Measurements from ENCODE around the gene LCP2. TPM values are rescaled to one million over a fixed set of nuclear protein-coding genes. Genes with fewer than 3 reads are reported as not detected.

Gene LCP2
- total RNA-seq, 1 experiment from 2014 or later: not detected

DNA sequence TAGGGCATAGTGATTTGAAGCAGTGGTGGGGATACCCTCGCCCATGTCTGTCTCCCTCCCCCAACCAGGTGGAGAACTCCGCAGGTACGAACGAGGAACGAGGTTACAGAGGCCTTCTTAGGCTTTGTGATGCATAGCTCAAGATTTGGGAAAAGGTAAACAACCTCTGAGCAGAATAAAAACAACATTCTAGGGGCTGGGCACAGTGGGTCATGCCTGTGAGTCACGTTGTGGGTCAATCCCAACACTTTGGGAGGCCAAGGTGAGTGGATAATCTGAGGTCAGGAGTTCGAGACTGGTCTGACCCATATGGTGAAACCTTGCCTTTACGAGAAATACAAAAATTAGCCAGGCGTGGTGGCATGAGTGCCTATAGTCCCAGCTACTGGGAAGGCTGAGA is 3.6 kb upstream of the LCP2 start:
- no peak overlapping the region for H3K14ac ChIP-seq (ENCODE audit: insufficient read depth, low read length)
- H3K4me2 ChIP-seq (ENCODE audit: insufficient read depth, insufficient read length, low read length): no peak overlapping the region
- no peak for TF ChIP-seq CTCF (conservative IDR thresholded peaks at IDR 0.05)
- Mint-ChIP-seq H3K27ac (peak overlapping the region in 1 of 3 experiments; percentile 74; a peak in 1 of 7 replicates), H3K27me3 (ENCODE audit: low read depth) (peaks cover 10% of the 10 kb centered on the region), H3K4me1 (peaks cover 20 to 33% of the 10 kb centered on the region in 2 experiments), H3K9me3 (peaks cover 7 to 8% of the 10 kb centered on the region in 2 experiments; a peak in 3 of 5 replicates), H3K4me3 (no peak overlapping the region), H3K36me3 (ENCODE audit: insufficient read depth in 1 of 3, low read depth in 3 of 3) (peaks cover 0 to 9% (median 0%) of the 10 kb centered on the region in 3 experiments; a peak in 2 of 7 replicates)
- no peaks in the 10 kb centered on the region for H4K20me1 ChIP-seq (ENCODE audit: control insufficient read depth, insufficient read depth, insufficient read length)
- no peaks in the 10 kb centered on the region for H3K23me2 ChIP-seq (ENCODE audit: insufficient read length, low read depth, low read length, poor library complexity, severe bottlenecking)
- no peak overlapping the region for H3K27ac ChIP-seq (ENCODE audit: insufficient read length, low read depth, low read length)
- no peak overlapping the region for H4K91ac ChIP-seq (ENCODE audit: insufficient read length, low read depth, low read length)
- H3K56ac ChIP-seq (ENCODE audit: insufficient read length, low read depth, low read length): no peak overlapping the region
- no peak overlapping the region for H2BK15ac ChIP-seq (ENCODE audit: low read depth, low read length)
- H3K79me2 ChIP-seq (ENCODE audit: insufficient read depth, low read length): no peaks in the 10 kb centered on the region
- no peak overlapping the region for H2BK12ac ChIP-seq (ENCODE audit: insufficient read length, low read depth, low read length)
- H3K23ac ChIP-seq (ENCODE audit: insufficient read length, low read depth, low read length): no peak overlapping the region
- no peaks in the 10 kb centered on the region for H3K79me1 ChIP-seq (ENCODE audit: insufficient read depth, low read depth, low read length, poor library complexity, severe bottlenecking)
- peak overlapping the region; percentile 15 for H3K18ac ChIP-seq (ENCODE audit: insufficient read length, low read depth, low read length)
- no peak overlapping the region for H2AK5ac ChIP-seq (ENCODE audit: insufficient read length, low read length)
- H3K4ac ChIP-seq (ENCODE audit: low read depth, low read length): no peak overlapping the region
- DNase-seq: no peak
- H3K9me3 ChIP-seq (ENCODE audit: control insufficient read depth, low read depth, low read length): no peaks in the 10 kb centered on the region
- no CpG with 5 or more reads among the region's 9 CpGs for WGBS (ENCODE audit: extremely low coverage, insufficient read length, low lambda C conversion rate)
- H2BK120ac ChIP-seq (ENCODE audit: low read depth, low read length, poor library complexity, severe bottlenecking): no peak overlapping the region
- no peaks in the 10 kb centered on the region; the same call in 1 of the 2 replicates for H3K27me3 ChIP-seq (ENCODE audit: insufficient read depth, low read length)
- H3T11ph ChIP-seq (ENCODE audit: low read length): no peak overlapping the region
- H4K5ac ChIP-seq (ENCODE audit: insufficient read length, low read depth, low read length): no peak overlapping the region
- no peak overlapping the region for H3K9ac ChIP-seq (ENCODE audit: extremely low read depth, insufficient read length, low read length)
- no peak overlapping the region for H4K8ac ChIP-seq (replicated peaks; ENCODE audit: insufficient read length, low read depth, low read length)
- no peak overlapping the region for H2AFZ ChIP-seq (ENCODE audit: low read length)
- H2BK5ac ChIP-seq (ENCODE audit: insufficient read length, low read length): no peak overlapping the region
- no peaks in the 10 kb centered on the region for H3K4me1 ChIP-seq (ENCODE audit: insufficient read depth, low read length)
- no peak overlapping the region for H2BK20ac ChIP-seq (ENCODE audit: low read depth, low read length, poor library complexity, severe bottlenecking)

Measured in H9 (cell line).